ENCODE measurements around the gene AGPAT3. TPM values are rescaled to one million over a fixed set of nuclear protein-coding genes. Genes with fewer than 3 reads are reported as not detected.
A peak's percentile ranks its signal among the peaks of the same experiment; 100 is the strongest.

Gene AGPAT3
- total RNA-seq, 6 experiments from 2014 or later = 56.9 to 111 (median 95.3) TPM

- WGBS (ENCODE audit: insufficient coverage, low coverage, low lambda C conversion rate, missing lambda C conversion rate) = 16% methylated on average over 9 of the region's 22 CpGs
- intact Hi-C loops (cut with DNase I) = loop anchor here in 1 of 2 donors (10.0 kb wide), 1 partner anchor 109 kb away; no protein-coding TSS in a partner anchor
- no peaks in the 10 kb centered on the region for H3K27me3 ChIP-seq
- DNase-seq = no peak
- H3K4me1 ChIP-seq = no peaks in the 10 kb centered on the region
- TF ChIP-seq CTCF (IDR thresholded peaks at IDR 0.05) (no peak), POLR2A (IDR thresholded peaks at IDR 0.05) (no peak)
- no peak overlapping the region for H3K4me3 ChIP-seq
- peak; percentile 7 to 26 (median 13) for ATAC-seq
- peaks cover 0 to 25% (median 10%) of the 10 kb centered on the region in 4 donors for H3K36me3 ChIP-seq
- no peak overlapping the region for H3K27ac ChIP-seq
- H3K9me3 ChIP-seq = no peaks in the 10 kb centered on the region
These were observed 120.7 kb downstream of the AGPAT3 start for GRCh38 chr21:43985690-43986251.

- H3K27me3 ChIP-seq = no peaks in the 10 kb centered on the region
- H3K4me3 ChIP-seq = no peak overlapping the region
- H3K4me1 ChIP-seq = no peaks in the 10 kb centered on the region
- no peak overlapping the region for H3K27ac ChIP-seq
- H3K36me3 ChIP-seq = peaks cover 0 to 15% (median 4%) of the 10 kb centered on the region in 4 donors
- WGBS (ENCODE audit: insufficient coverage, low coverage, low lambda C conversion rate, missing lambda C conversion rate) = 57% methylated on average over 22 of the region's 22 CpGs
- ATAC-seq = no peak
- intact Hi-C loops (cut with DNase I) = loop anchor here in 1 of 2 donors (10.0 kb wide), 1 partner anchor 108 kb away; no protein-coding TSS in a partner anchor
- TF ChIP-seq CTCF (IDR thresholded peaks at IDR 0.05) (no peak), POLR2A (IDR thresholded peaks at IDR 0.05) (no peak)
- no peaks in the 10 kb centered on the region for H3K9me3 ChIP-seq
- DNase-seq = peak in 1 of 3 donors; percentile 27
These were observed 121.8 kb downstream of the AGPAT3 start for GRCh38 chr21:43986544-43987451.

- ATAC-seq (peak in 2 of 4 donors; percentile 17 to 22), DNase-seq (peak in 1 of 3 donors; percentile 13)
- intact Hi-C loops (cut with DNase I) = loop anchor here in 1 of 2 donors (10.0 kb wide), 1 partner anchor 107 kb away; no protein-coding TSS in a partner anchor
- no peaks in the 10 kb centered on the region for H3K4me1 ChIP-seq
- H3K36me3 ChIP-seq = peaks cover 0 to 8% (median under 1%) of the 10 kb centered on the region in 4 donors
- H3K9me3 ChIP-seq = no peaks in the 10 kb centered on the region
- no peak overlapping the region for H3K4me3 ChIP-seq
- H3K27ac ChIP-seq = no peak overlapping the region
- H3K27me3 ChIP-seq = no peaks in the 10 kb centered on the region
- 63% methylated on average over 6 of the region's 6 CpGs for WGBS (ENCODE audit: insufficient coverage, low coverage, low lambda C conversion rate, missing lambda C conversion rate)
- TF ChIP-seq CTCF (IDR thresholded peaks at IDR 0.05) (no peak), POLR2A (IDR thresholded peaks at IDR 0.05) (no peak)
These were observed 122.5 kb downstream of the AGPAT3 start for GRCh38 chr21:43987509-43987908.

GRCh38 chr21:43988016-43988415 is 123.0 kb downstream of the AGPAT3 start:
- Histone ChIP-seq H3K4me3 (no peak overlapping the region), H3K27ac (no peak overlapping the region), H3K36me3 (peaks cover 0 to 3% (median 0%) of the 10 kb centered on the region in 4 donors), H3K9me3 (no peaks in the 10 kb centered on the region), H3K4me1 (no peaks in the 10 kb centered on the region), H3K27me3 (no peaks in the 10 kb centered on the region)
- intact Hi-C loops (cut with DNase I) = loop anchor here in 1 of 2 donors (10.0 kb wide), 1 partner anchor 107 kb away; no protein-coding TSS in a partner anchor
- ATAC-seq = no peak
- WGBS (ENCODE audit: insufficient coverage, low coverage, low lambda C conversion rate, missing lambda C conversion rate) = 20% methylated on average over 1 of the region's 9 CpGs
- TF ChIP-seq POLR2A (IDR thresholded peaks at IDR 0.05) = no peak
- no peak for TF ChIP-seq CTCF (IDR thresholded peaks at IDR 0.05)
- DNase-seq = no peak

All from right lobe of liver (tissue), 6 donors.